ENCODE results near the gene PTPN18.

The PTPN18 gene

GRCh38 chr2:130365963-130366362, 10.1 kb downstream of the PTPN18 start:
- no peak for DNase-seq

DNA sequence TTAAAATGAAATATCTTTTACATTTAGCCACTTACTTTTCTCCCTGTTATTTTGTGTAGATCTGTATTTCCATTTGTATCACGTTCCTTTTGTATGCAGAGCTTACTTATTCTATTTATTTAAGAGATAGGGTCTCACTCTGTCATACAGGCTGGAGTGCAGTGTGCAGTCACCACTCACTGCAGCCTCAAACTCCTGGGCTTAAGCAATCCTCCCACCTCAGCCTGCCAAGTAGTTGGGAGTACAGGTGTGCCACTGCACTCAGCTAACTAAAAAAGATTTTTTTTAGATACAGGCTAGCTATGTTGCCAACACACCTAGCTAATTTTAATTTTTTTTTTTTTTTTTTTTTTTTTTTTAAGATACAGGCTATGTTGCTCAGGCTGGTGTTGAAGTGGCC, 10.9 kb downstream of the PTPN18 start:
- DNase-seq: no peak

DNA sequence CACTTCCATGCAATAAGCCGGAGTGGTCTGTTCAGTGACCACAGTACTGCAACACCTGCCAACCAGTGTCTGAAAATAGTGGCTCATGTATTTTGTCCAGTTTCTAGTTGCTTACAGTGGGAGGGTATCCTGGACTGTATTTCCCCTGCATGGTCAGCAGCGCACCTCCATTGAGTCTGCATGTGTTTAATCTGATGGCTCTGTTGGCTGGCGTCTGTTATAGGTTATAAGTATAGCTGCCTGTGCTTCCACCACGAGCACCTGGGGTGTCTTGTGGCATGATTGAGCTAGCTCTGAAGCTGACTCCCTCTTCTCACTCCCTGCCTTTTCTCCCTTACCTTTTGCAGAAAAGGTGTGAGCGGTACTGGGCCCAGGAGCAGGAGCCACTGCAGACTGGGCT, 12.9 kb downstream of the PTPN18 start:
- DNase-seq: no peak

- DNase-seq: no peak
Measured at GRCh38 chr2:130369311-130369964, 13.6 kb downstream of the PTPN18 start.

DNA sequence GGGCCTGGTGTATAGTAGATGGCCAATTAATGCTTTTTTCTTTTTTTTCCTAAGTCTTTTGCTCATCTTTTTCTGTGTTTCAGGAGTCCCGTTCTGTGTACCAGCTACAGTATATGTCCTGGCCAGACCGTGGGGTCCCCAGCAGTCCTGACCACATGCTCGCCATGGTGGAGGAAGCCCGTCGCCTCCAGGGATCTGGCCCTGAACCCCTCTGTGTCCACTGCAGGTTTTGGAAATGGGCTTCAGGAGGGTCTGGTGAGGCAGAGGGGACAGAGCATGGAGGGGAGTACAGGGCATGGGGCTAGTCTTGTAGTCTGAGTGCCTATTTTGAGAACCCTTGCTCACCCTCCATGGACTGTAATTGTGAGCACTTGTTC, 14.1 kb downstream of the PTPN18 start:
- no peak for DNase-seq

DNA sequence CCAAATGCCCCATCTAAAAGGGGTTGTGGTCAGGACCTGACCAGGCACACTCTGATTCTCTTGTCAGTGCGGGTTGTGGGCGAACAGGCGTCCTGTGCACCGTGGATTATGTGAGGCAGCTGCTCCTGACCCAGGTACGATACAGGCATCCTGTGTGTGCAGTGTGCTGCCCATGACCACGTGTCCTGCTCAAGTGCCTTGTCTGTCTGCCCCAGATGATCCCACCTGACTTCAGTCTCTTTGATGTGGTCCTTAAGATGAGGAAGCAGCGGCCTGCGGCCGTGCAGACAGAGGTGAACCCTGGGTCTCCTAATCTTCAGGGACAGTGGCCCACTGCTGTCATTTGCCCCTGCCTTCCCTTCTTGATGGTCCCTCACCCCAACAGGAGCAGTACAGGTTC, 14.6 kb downstream of the PTPN18 start:
- no peak for DNase-seq

DNA sequence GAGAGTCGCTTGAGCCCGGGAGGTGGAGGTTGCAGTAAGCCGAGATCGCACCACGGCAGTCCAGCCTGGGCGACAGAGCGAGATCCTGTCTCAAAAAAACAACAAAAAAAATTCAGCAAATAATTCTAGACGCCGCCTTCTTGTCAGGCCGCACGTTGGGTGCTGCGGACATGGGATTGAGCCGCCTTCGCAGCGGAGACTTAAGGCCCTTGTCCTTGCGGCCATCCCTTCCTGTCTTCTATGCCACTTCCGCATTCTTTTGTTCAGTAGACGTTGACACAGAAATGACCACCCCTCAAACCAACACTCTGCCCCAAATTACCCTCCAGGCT, 15.8 kb downstream of the PTPN18 start:
- no peak for DNase-seq

GRCh38 chr2:130372055-130372832, 16.4 kb downstream of the PTPN18 start:
- peak; percentile 82 for DNase-seq

GRCh38 chr2:130372833-130373807, 17.3 kb downstream of the PTPN18 start:
- DNase-seq: no peak

DNA sequence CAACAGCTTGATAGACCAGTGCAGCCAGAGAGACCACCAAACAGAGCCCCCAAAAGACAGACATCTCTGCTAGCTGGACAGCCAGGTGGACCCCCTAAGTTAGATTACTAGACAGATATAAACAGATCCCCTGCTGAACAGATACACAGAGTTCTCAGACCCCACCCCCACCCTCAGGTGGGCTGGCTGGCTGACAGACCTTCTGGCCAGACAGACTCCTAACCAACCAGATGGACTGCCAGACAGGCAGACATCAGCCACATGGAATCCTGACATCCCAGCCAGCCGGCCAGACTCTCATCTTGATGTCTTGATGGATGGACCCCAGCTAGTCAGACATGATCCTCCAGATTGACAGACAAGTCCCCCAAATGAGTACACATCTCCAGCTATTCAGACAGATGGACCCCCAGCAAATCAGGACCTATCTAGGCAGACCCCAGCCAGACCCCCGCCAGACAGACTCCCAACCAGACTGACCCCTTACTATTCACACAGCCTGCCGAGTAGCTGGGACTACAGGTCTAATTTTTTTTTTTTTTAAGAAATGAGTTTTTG, 18.0 kb downstream of the PTPN18 start:
- no peak for DNase-seq

- no peak for DNase-seq
Measured at GRCh38 chr2:130374587-130375290, 18.9 kb downstream of the PTPN18 start.

- no peak for DNase-seq
Measured at GRCh38 chr2:130375291-130376266, 19.7 kb downstream of the PTPN18 start.

DNA sequence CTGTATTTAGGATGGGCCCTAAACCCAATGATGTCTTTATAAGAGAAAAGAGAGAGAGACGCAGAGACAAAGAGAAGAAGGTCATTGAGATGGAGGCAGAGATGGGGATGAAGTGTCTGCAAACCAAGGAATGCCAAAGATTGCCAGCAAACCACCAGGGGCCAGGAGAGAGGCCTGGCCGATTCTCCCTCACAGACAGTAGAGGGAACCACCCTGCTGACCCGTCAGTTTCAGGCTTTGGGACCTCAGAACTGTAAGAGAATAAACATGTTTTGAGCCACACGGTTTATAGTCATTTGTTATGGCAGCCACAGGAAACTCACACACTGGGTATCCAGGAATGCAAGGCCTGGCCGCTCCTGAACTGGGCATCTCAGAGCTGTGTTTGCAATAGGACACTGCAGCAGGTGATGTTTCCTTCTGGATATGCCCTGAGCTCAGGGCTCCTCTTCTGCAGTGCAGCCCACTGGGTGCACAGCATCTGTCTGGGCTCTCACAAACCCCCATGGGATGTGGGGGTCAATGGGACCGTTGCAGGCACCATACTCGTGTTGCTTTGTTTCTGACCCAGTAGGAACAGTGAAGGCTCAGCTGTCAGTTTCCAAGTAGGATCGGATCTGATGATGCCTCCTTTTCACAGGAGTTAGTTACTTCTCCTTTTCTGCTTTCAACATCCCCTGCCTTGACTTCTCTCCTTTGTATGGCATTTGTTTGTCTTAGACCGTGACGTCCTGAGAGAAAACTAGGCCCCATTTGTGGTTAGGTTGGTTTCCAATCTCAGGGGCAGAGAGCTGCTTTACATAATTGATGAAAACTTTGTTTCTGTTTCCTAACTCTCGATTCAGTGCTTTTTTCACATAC, 20.8 kb downstream of the PTPN18 start:
- no peak for DNase-seq

DNA sequence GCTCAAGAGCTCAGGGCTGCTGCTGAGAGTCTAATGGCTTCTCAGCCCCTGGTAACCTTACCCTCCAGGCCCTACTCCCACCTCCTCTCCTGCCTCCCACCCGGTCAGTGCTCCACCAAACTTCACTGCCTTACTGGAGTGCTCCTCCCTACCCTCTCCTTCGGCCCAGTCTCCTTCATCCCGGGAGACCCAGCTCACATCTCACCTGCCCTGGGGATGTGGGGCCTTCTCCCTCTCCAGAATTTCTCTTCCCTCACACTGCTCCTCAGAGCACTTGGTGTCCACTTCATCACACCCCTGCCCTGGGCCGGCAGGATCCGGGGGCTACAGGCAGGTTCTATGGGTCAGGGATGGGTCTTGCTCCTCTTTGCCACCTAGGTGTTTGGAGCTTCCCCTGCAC, 21.6 kb downstream of the PTPN18 start:
- no peak for DNase-seq

- no peak for DNase-seq
Measured at GRCh38 chr2:130378206-130378897, 22.5 kb downstream of the PTPN18 start.

DNA sequence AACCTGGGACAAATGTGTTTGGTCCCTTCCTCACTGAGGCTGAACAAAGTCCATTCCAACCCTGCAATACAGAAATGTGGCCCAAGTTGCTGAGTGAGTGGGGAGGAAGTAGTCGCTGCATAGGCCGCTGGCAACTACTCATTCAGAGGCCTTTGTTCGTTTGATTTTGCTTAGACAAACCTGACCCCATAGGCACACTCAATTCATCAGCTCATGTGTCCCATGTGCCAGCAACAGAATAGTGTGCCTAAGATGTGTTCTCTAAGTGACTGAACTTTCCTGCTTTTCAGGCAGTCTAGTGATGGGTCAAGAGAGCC, 23.0 kb downstream of the PTPN18 start:
- no peak for DNase-seq

- DNase-seq: no peak
Measured at GRCh38 chr2:130380096-130380934, 24.5 kb downstream of the PTPN18 start.

- no peak for DNase-seq
Measured at GRCh38 chr2:130381145-130381544, 25.3 kb downstream of the PTPN18 start.

GRCh38 chr2:130381619-130382018, 25.8 kb downstream of the PTPN18 start:
- DNase-seq: no peak
